GM08714 (cell line): ENCODE data around the gene PTPRQ.
"Not testable (repeated sequence)": the region's sequence is repeated elsewhere in the genome, so short reads cannot be mapped to it uniquely, and the experiment has no call there.

ENCODE experiments used
- H3K4me3 ChIP-seq: fragments of 200-500 bp; sonication (Bioruptor generic); 2 replicates; pipeline ENCODE4 v1.5.1; 2014; ENCODE audit warnings: mild to moderate bottlenecking, low read length, inconsistent platforms
- ZNF274 ChIP-seq: IDR thresholded peaks from 2 replicates; pipeline ENCODE4 v1.6.1; 2012; ENCODE audit warnings: mild to moderate bottlenecking, low read depth, low read length

The PTPRQ gene

DNA sequence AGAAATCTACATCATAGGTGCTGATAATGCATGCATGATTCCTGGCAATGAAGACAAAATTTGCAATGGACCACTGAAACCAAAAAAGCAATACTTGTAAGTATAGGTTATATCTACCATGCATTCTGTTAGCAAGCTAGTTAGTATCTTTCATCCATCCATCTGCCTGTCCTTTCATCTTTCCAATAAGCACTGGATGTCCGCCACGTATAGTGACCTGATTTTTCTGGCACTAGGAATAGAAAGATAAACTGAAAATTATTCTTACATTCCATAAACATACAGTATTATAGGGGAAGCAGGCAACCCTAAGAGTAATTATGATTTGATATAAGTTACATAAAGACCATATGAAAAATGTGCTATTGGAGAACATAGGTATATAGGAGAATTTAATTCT lies 176.2 kb downstream of the PTPRQ start:
- no peak overlapping the region for H3K4me3 ChIP-seq
- TF ChIP-seq ZNF274, result no peak

DNA sequence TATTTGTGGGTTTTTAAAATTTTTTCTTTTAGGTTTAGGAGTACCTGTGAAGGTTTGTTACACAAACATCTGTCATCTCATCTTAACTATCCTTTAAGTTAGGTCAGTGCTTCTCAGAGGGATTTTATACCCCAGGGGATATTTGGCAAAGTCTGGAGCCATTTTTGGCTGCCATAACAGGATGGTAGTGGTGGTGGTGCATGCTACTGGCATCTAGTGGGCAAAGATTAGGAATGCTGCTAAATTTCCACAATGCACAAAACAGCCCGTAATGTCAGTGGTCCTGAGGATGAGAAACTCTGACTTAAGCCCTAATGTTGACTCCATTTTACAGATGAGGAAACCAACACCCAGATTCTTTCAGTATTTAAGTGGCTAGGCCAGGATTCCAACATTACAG lies 178.2 kb downstream of the PTPRQ start:
- TF ChIP-seq ZNF274, result no peak
- no peak overlapping the region for H3K4me3 ChIP-seq

- TF ChIP-seq ZNF274, result no peak
- no peak overlapping the region for H3K4me3 ChIP-seq
These were observed 181.0 kb downstream of the PTPRQ start for GRCh38 chr12:80625051-80625450.

- no peak overlapping the region for H3K4me3 ChIP-seq
- no peak for TF ChIP-seq ZNF274
These were observed 181.9 kb downstream of the PTPRQ start for GRCh38 chr12:80625901-80626300.

GRCh38 chr12:80627782-80628181 lies 183.7 kb downstream of the PTPRQ start:
- no peak overlapping the region for H3K4me3 ChIP-seq
- no peak for TF ChIP-seq ZNF274

DNA sequence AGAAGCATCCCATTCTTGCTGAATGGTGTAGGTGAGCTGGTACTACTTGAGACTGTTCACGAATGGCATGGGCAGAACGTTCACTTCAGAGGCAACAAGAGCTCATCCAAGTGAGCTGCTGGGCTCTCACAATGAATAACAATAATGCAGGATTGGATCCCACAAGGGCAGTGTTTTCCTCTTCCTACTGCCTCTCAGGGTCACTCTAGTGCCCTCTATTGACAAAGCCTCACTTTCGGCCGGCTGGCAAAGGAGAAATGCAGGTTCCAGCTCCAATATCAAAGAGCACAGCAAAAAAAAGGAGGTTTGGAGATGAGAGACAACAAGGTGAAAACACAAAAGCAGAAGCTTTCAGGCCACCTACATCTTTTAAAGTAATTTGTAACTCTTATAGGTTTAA lies 188.8 kb downstream of the PTPRQ start:
- H3K4me3 ChIP-seq, result no peak overlapping the region
- no peak for TF ChIP-seq ZNF274

GRCh38 chr12:80634903-80635302 lies 190.9 kb downstream of the PTPRQ start:
- H3K4me3 ChIP-seq, result no peak overlapping the region
- no peak for TF ChIP-seq ZNF274

DNA sequence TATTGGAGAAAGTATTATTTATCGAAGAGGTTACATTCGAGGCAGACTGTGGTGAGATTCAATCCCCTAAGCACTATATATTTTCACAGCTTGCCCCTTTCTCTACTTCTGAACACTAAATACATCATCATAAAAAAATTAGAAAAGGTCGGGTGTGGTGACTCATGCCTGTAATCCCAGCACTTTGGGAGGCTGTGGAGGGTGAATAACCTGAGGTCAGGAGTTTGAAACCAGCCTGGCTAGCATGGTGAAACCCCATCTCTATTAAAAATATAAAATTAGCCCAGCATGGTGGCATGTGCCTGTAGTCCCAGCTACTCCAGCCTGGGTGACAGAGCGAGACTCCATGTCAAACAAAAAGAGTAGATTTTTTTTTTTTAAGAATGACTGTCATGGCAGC lies 192.8 kb downstream of the PTPRQ start:
- H3K4me3 ChIP-seq, result no peak overlapping the region
- TF ChIP-seq ZNF274, result no peak

DNA sequence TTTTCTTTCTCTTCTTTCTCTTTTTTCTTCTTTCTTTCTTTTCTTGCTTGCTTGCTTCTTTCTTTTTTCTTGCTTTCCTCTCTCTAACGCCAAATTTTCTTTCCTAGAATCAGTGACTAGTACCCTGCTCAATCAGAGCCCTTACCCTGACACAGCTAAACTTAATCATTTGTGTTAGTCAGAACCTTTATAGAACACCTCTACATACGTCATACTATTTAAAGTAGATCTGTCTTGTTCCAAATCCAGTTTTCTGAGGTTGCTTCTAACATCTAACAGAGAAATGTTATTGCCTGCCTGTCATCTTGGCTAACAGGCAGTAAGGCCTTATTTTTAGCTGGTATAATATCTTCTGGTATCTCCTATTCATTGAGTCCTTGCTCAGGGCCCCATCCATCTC lies 197.9 kb downstream of the PTPRQ start:
- no peak overlapping the region for H3K4me3 ChIP-seq
- TF ChIP-seq ZNF274, result no peak

DNA sequence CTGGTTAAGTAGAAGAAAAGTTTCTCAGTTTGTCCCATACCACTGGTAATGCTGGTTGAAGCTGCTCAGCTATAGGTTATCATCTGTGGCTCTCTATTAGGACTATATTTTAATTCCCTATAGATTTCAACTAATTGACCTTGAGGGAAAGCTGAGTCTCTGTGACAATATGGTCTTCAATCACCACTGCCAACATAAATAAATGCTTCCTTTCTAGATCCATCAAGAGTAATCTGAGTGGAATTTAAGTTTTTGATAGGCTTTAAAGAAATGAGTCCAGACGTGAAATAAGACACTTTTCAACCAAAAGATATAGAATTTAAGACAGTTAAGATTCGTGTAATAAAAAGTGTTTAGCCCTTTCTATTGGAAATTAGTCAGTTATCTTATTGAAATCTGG lies 199.9 kb downstream of the PTPRQ start:
- no peak for TF ChIP-seq ZNF274
- H3K4me3 ChIP-seq, result no peak overlapping the region

GRCh38 chr12:80648881-80649280 lies 204.8 kb downstream of the PTPRQ start:
- H3K4me3 ChIP-seq, result no peak overlapping the region
- no peak for TF ChIP-seq ZNF274

- no peak overlapping the region for H3K4me3 ChIP-seq
- no peak for TF ChIP-seq ZNF274
These were observed 211.7 kb downstream of the PTPRQ start for GRCh38 chr12:80655751-80656150.

GRCh38 chr12:80659512-80660063 lies 215.6 kb downstream of the PTPRQ start:
- no peak for TF ChIP-seq ZNF274

GRCh38 chr12:80662586-80662985 lies 218.6 kb downstream of the PTPRQ start:
- H3K4me3 ChIP-seq, result no peak overlapping the region
- TF ChIP-seq ZNF274, result no peak

More at GRCh38 chr12:80659512-80660063, 215.6 kb downstream of the PTPRQ start:
- H3K4me3 ChIP-seq, result no peak overlapping the region

- TF ChIP-seq ZNF274, result no peak
- no peak overlapping the region for H3K4me3 ChIP-seq
These were observed 226.2 kb downstream of the PTPRQ start for GRCh38 chr12:80670214-80670613.

GRCh38 chr12:80676042-80676636 lies 232.1 kb downstream of the PTPRQ start:
- H3K4me3 ChIP-seq, result not testable (repeated sequence)
